Mesothelial cell of epicardium (in vitro differentiated cells): ENCODE data around the gene PANK3. TPM values are rescaled to one million over a fixed set of nuclear protein-coding genes. Genes with fewer than 3 reads are reported as not detected.

Experiments
- DNase-seq, 2 experiments: peaks; one replicate each; pipeline ENCODE4 v3.0.0; 2021; ENCODE audit warnings: low spot score in 2 of 2; ENCODE audit not compliant: unreplicated experiment in 2 of 2
- H3K27ac Mint-ChIP-seq: 2 replicates; pipeline ENCODE4 v1.8.0; 2021; ENCODE audit warnings: mixed read lengths
- H3K27me3 Mint-ChIP-seq: 2 replicates; pipeline ENCODE4 v1.8.0; 2021; ENCODE audit warnings: low read depth, mixed read lengths
- H3K36me3 Mint-ChIP-seq: 2 replicates; pipeline ENCODE4 v1.8.0; 2021; ENCODE audit warnings: mixed read lengths
- H3K4me1 Mint-ChIP-seq: 2 replicates; pipeline ENCODE4 v1.8.0; 2021; ENCODE audit warnings: mixed read lengths
- H3K4me3 Mint-ChIP-seq: 2 replicates; pipeline ENCODE4 v1.8.0; 2021; ENCODE audit warnings: mild to moderate bottlenecking, moderate library complexity, mixed read lengths
- H3K9me3 Mint-ChIP-seq: 2 replicates; pipeline ENCODE4 v1.8.0; 2021; ENCODE audit warnings: mixed read lengths
- total RNA-seq: library from RNA; stranded (reverse); gene quantifications from 3 replicates; pipeline ENCODE4 v1.2.1, GENCODE V29; 2021
- TF ChIP-seq, protein P1 (sequence below): fragments of 200-600 bp; sonication (generic); IDR thresholded peaks from one replicate; pipeline ENCODE4 v1.5.0; 2021; ENCODE audit warnings: antibody characterized with exemption; ENCODE audit not compliant: unreplicated experiment

Gene PANK3
- total RNA-seq, 1 donor from 2014 or later = 90.7 TPM

- no peaks in the 10 kb centered on the region for H3K4me1 Mint-ChIP-seq
- peaks cover 9% of the 10 kb centered on the region for H3K9me3 Mint-ChIP-seq
- H3K36me3 Mint-ChIP-seq = no peaks in the 10 kb centered on the region
- TF ChIP-seq, protein P1, sequence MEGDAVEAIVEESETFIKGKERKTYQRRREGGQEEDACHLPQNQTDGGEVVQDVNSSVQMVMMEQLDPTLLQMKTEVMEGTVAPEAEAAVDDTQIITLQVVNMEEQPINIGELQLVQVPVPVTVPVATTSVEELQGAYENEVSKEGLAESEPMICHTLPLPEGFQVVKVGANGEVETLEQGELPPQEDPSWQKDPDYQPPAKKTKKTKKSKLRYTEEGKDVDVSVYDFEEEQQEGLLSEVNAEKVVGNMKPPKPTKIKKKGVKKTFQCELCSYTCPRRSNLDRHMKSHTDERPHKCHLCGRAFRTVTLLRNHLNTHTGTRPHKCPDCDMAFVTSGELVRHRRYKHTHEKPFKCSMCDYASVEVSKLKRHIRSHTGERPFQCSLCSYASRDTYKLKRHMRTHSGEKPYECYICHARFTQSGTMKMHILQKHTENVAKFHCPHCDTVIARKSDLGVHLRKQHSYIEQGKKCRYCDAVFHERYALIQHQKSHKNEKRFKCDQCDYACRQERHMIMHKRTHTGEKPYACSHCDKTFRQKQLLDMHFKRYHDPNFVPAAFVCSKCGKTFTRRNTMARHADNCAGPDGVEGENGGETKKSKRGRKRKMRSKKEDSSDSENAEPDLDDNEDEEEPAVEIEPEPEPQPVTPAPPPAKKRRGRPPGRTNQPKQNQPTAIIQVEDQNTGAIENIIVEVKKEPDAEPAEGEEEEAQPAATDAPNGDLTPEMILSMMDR = no peak
- H3K27me3 Mint-ChIP-seq = peaks cover 21% of the 10 kb centered on the region
- no peak overlapping the region for H3K4me3 Mint-ChIP-seq
- no peak for DNase-seq
- H3K27ac Mint-ChIP-seq = no peak overlapping the region
Measured at GRCh38 chr5:168592014-168592368, 12.8 kb upstream of the PANK3 start.

DNA sequence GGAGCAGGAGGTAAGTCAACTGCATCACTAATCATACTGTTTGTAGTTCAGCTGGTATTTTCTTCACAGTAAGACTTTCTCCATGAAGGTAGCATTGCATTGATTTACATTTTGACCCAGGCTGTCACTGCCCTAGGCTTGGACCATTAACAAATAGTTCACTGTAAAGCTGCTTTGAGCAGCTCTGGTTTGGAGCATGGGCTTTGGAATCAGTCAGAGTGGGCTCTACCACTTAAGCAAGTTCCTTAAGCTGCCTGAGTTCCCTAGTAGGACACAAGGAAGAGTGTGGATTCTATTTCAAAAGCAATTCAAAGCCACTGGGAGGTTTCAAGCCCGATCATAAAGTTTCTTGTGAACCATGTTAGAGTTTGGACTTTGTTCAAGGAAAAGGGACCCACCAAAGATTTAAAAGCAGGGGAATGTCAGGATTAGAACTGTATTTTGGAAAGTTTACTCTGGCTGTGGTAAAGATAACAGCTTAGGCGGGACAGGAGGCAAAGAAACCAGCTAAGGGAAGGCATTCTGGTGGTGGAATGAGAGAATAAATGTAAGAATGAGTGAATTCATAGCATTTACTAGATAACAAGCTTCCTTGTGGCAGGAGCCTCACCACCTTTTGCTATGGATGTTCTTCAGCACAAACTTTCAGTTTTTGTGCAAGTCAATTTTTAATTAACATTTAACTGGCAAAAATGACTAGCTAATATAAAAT is 12.3 kb upstream of the PANK3 start:
- H3K9me3 Mint-ChIP-seq = peaks cover 8% of the 10 kb centered on the region
- H3K4me1 Mint-ChIP-seq = no peaks in the 10 kb centered on the region
- H3K4me3 Mint-ChIP-seq = no peak overlapping the region

DNA sequence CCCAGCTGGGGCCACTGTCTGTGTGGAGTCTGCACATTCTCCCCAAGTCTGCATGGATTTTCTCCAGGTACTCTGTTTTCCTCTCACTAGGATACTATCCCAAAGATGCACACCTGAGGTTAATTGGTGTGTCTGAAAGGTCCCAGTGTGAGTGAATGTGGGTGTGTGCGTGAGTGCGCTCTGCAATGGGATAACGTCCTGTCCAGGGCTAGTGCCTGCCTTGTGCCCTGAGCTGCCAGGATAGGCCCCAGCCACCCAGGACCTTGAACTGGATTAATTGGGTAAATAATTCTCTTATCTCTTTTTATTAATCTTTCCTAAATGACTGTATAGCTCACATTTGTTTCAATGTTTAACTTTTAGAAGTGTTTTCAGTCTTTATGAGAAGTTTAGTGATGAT is 11.5 kb upstream of the PANK3 start:
- Mint-ChIP-seq H3K4me1 (no peaks in the 10 kb centered on the region), H3K36me3 (no peaks in the 10 kb centered on the region), H3K9me3 (peaks cover 1% of the 10 kb centered on the region), H3K27ac (no peak overlapping the region), H3K4me3 (no peak overlapping the region), H3K27me3 (peaks cover 21% of the 10 kb centered on the region)
- TF ChIP-seq, protein P1 = no peak
- DNase-seq = no peak

More for the DNA sequence above, 12.3 kb upstream of the PANK3 start:
- TF ChIP-seq, protein P1 = no peak
- H3K27ac Mint-ChIP-seq = no peak overlapping the region
- H3K27me3 Mint-ChIP-seq = peaks cover 22% of the 10 kb centered on the region
- no peak for DNase-seq
- H3K36me3 Mint-ChIP-seq = no peaks in the 10 kb centered on the region

DNA sequence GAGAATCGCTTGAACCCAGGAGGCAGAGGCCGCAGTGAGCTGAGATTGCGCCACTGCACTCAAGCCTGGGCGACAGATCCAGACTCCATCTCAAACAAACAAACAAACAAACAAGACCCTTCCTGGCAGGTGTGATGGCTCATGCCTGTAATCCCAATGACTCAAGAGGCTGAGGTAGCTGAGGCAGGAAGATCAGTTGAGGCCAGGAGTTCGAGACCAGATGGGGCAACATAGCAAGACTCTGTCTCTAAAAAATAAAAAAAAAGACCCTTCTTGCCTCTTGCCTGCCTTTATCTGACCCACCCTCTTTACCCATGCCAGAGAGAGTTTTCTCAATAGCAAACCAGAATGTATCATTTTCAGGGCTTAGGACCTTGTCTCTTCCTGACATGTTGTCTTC is 8.8 kb upstream of the PANK3 start:
- no peak for DNase-seq
- TF ChIP-seq, protein P1 = no peak
- H3K9me3 Mint-ChIP-seq = no peaks in the 10 kb centered on the region
- no peaks in the 10 kb centered on the region for H3K36me3 Mint-ChIP-seq
- H3K4me1 Mint-ChIP-seq = no peaks in the 10 kb centered on the region
- H3K27me3 Mint-ChIP-seq = peaks cover 7% of the 10 kb centered on the region
- no peak overlapping the region for H3K27ac Mint-ChIP-seq
- no peak overlapping the region for H3K4me3 Mint-ChIP-seq

GRCh38 chr5:168585119-168585856 is 6.1 kb upstream of the PANK3 start:
- TF ChIP-seq, protein P1 = no peak
- no peak overlapping the region for H3K4me3 Mint-ChIP-seq
- H3K4me1 Mint-ChIP-seq = peaks cover 2% of the 10 kb centered on the region
- no peak for DNase-seq
- H3K27me3 Mint-ChIP-seq = peaks cover 7% of the 10 kb centered on the region
- no peak overlapping the region for H3K27ac Mint-ChIP-seq
- no peaks in the 10 kb centered on the region for H3K36me3 Mint-ChIP-seq
- no peaks in the 10 kb centered on the region for H3K9me3 Mint-ChIP-seq
